SJSA1 (cell line): ENCODE data around the gene CDC20. TPM values are rescaled to one million over a fixed set of nuclear protein-coding genes. Genes with fewer than 3 reads are reported as not detected.
A peak's percentile ranks its signal among the peaks of the same experiment; 100 is the strongest.

Experiments
- DNase-seq, 2 experiments: peaks; one replicate each; pipeline ENCODE4 v3.0.0-alpha.2; 2015 to 2020; ENCODE audit warnings: low spot score in 2 of 2, low read depth in 1 of 2
- H3K27ac ChIP-seq: fragments of 250-450 bp; sonication (Bioruptor Pico); 2 replicates; pipeline ENCODE4 v1.5.1; 2020; ENCODE audit warnings: mild to moderate bottlenecking, moderate library complexity
- H3K27me3 ChIP-seq: fragments of 250-450 bp; sonication (Bioruptor Pico); replicated peaks from 2 replicates; pipeline ENCODE4 v1.5.1; 2020; ENCODE audit warnings: mild to moderate bottlenecking, moderate library complexity
- H3K36me3 ChIP-seq: fragments of 250-450 bp; sonication (Bioruptor Pico); 2 replicates; pipeline ENCODE4 v1.5.1; 2020; ENCODE audit warnings: mild to moderate bottlenecking
- H3K4me1 ChIP-seq: fragments of 250-450 bp; sonication (Bioruptor Pico); replicated peaks from 2 replicates; pipeline ENCODE4 v1.6.1; 2021; ENCODE audit warnings: mild to moderate bottlenecking
- H3K4me3 ChIP-seq: fragments of 250-450 bp; sonication (Bioruptor Pico); 2 replicates; pipeline ENCODE4 v1.5.1; 2020; ENCODE audit warnings: mild to moderate bottlenecking
- H3K9me3 ChIP-seq: fragments of 250-450 bp; sonication (Bioruptor Pico); replicated peaks from 2 replicates; pipeline ENCODE4 v1.5.1; 2020; ENCODE audit warnings: mild to moderate bottlenecking
- total RNA-seq: library from RNA; depleted of rRNA; stranded (reverse); fragments of >200 nt; shearing (Covaris generic); gene quantifications from 2 replicates; pipeline ENCODE4 v1.2.3, GENCODE V29; 2014

CDC20 gene
- total RNA-seq, 1 experiment from 2014 or later, result 257 TPM

GRCh38 chr1:43340559-43340958 is 18.2 kb upstream of the CDC20 start:
- Histone ChIP-seq H3K9me3 (no peaks in the 10 kb centered on the region), H3K36me3 (no peaks in the 10 kb centered on the region), H3K27ac (no peak overlapping the region), H3K4me3 (no peak overlapping the region), H3K4me1 (no peaks in the 10 kb centered on the region), H3K27me3 (no peaks in the 10 kb centered on the region)
- no peak for DNase-seq

- no peak for DNase-seq
- Histone ChIP-seq H3K4me1 (peaks cover 4% of the 10 kb centered on the region), H3K36me3 (no peaks in the 10 kb centered on the region), H3K9me3 (no peaks in the 10 kb centered on the region), H3K4me3 (no peak overlapping the region), H3K27me3 (no peaks in the 10 kb centered on the region), H3K27ac (no peak overlapping the region)
Measured at GRCh38 chr1:43344267-43344850, 14.4 kb upstream of the CDC20 start.

GRCh38 chr1:43345120-43345519 is 13.7 kb upstream of the CDC20 start:
- H3K9me3 ChIP-seq, result no peaks in the 10 kb centered on the region
- H3K36me3 ChIP-seq, result no peaks in the 10 kb centered on the region
- H3K4me3 ChIP-seq, result no peak overlapping the region
- no peaks in the 10 kb centered on the region for H3K27me3 ChIP-seq
- H3K4me1 ChIP-seq, result peaks cover 11% of the 10 kb centered on the region
- DNase-seq, result no peak
- H3K27ac ChIP-seq, result no peak overlapping the region

- no peak overlapping the region for H3K4me3 ChIP-seq
- no peak for DNase-seq
- no peak overlapping the region for H3K27ac ChIP-seq
- H3K36me3 ChIP-seq, result no peaks in the 10 kb centered on the region
- no peaks in the 10 kb centered on the region for H3K27me3 ChIP-seq
- peaks cover 20% of the 10 kb centered on the region for H3K4me1 ChIP-seq
- no peaks in the 10 kb centered on the region for H3K9me3 ChIP-seq
Measured at GRCh38 chr1:43346636-43347035, 12.1 kb upstream of the CDC20 start.

- Histone ChIP-seq H3K27ac (no peak overlapping the region), H3K36me3 (no peaks in the 10 kb centered on the region), H3K9me3 (no peaks in the 10 kb centered on the region), H3K27me3 (no peaks in the 10 kb centered on the region), H3K4me3 (no peak overlapping the region), H3K4me1 (peaks cover 20% of the 10 kb centered on the region)
- DNase-seq, result no peak
Measured at GRCh38 chr1:43348343-43348808, 10.4 kb upstream of the CDC20 start.

GRCh38 chr1:43348809-43349593 is 9.8 kb upstream of the CDC20 start:
- Histone ChIP-seq H3K4me1 (peaks cover 20% of the 10 kb centered on the region), H3K36me3 (no peaks in the 10 kb centered on the region), H3K27ac (no peak overlapping the region), H3K4me3 (no peak overlapping the region), H3K27me3 (no peaks in the 10 kb centered on the region), H3K9me3 (no peaks in the 10 kb centered on the region)
- DNase-seq, result no peak

- H3K4me1 ChIP-seq, result peaks cover 20% of the 10 kb centered on the region
- no peak overlapping the region for H3K4me3 ChIP-seq
- DNase-seq, result peak; percentile 65 to 75
- no peaks in the 10 kb centered on the region for H3K9me3 ChIP-seq
- no peaks in the 10 kb centered on the region for H3K36me3 ChIP-seq
- no peak overlapping the region for H3K27ac ChIP-seq
- H3K27me3 ChIP-seq, result no peaks in the 10 kb centered on the region
Measured at GRCh38 chr1:43349594-43350306, 9.0 kb upstream of the CDC20 start.

- H3K4me1 ChIP-seq, result peaks cover 20% of the 10 kb centered on the region
- no peak for DNase-seq
- H3K4me3 ChIP-seq, result no peak overlapping the region
- no peaks in the 10 kb centered on the region for H3K36me3 ChIP-seq
- no peaks in the 10 kb centered on the region for H3K27me3 ChIP-seq
- no peak overlapping the region for H3K27ac ChIP-seq
- H3K9me3 ChIP-seq, result no peaks in the 10 kb centered on the region
Measured at GRCh38 chr1:43350976-43351375, 7.8 kb upstream of the CDC20 start.

GRCh38 chr1:43351421-43352350 is 7.1 kb upstream of the CDC20 start:
- Histone ChIP-seq H3K4me1 (peaks cover 20% of the 10 kb centered on the region), H3K27ac (no peak overlapping the region), H3K27me3 (no peaks in the 10 kb centered on the region), H3K36me3 (no peaks in the 10 kb centered on the region), H3K9me3 (no peaks in the 10 kb centered on the region), H3K4me3 (no peak overlapping the region)
- no peak for DNase-seq

- H3K4me1 ChIP-seq, result peaks cover 24% of the 10 kb centered on the region
- no peak overlapping the region for H3K4me3 ChIP-seq
- H3K9me3 ChIP-seq, result no peaks in the 10 kb centered on the region
- no peaks in the 10 kb centered on the region for H3K27me3 ChIP-seq
- H3K36me3 ChIP-seq, result 0 out of 2 replicates have a peak, but pooled peaks cover 3% of the 10 kb centered on the region
- no peak overlapping the region for H3K27ac ChIP-seq
- no peak for DNase-seq
Measured at GRCh38 chr1:43352351-43352705, 6.5 kb upstream of the CDC20 start.

- H3K9me3 ChIP-seq, result no peaks in the 10 kb centered on the region
- peaks cover 29% of the 10 kb centered on the region for H3K4me1 ChIP-seq
- H3K27me3 ChIP-seq, result no peaks in the 10 kb centered on the region
- H3K4me3 ChIP-seq, result no peak overlapping the region
- no peak overlapping the region for H3K27ac ChIP-seq
- DNase-seq, result no peak
- 0 out of 2 replicates have a peak, but pooled peaks cover 3% of the 10 kb centered on the region for H3K36me3 ChIP-seq
Measured at GRCh38 chr1:43352881-43353280, 5.9 kb upstream of the CDC20 start.

- peaks cover 10% of the 10 kb centered on the region for H3K36me3 ChIP-seq
- no peaks in the 10 kb centered on the region for H3K27me3 ChIP-seq
- no peak overlapping the region for H3K4me3 ChIP-seq
- no peak for DNase-seq
- no peak overlapping the region for H3K27ac ChIP-seq
- H3K9me3 ChIP-seq, result no peaks in the 10 kb centered on the region
- H3K4me1 ChIP-seq, result peaks cover 33% of the 10 kb centered on the region
Measured at GRCh38 chr1:43354471-43354870, 4.3 kb upstream of the CDC20 start.

- Histone ChIP-seq H3K27me3 (no peaks in the 10 kb centered on the region), H3K4me3 (no peak overlapping the region), H3K9me3 (no peaks in the 10 kb centered on the region), H3K27ac (no peak overlapping the region), H3K4me1 (peaks cover 33% of the 10 kb centered on the region), H3K36me3 (peaks cover 14% of the 10 kb centered on the region)
- no peak for DNase-seq
Measured at GRCh38 chr1:43354936-43355335, 3.8 kb upstream of the CDC20 start.
